CD4-positive, alpha-beta memory T cell (primary cell): ENCODE results near the gene MCC. TPM values are rescaled to one million over a fixed set of nuclear protein-coding genes. Genes with fewer than 3 reads are reported as not detected.

ENCODE experiments used
- CTCF ChIA-PET: fragments of 350-600 bp; sonication (Branson Sonifier 250); formaldehyde crosslinking; loops from one replicate; lab custom pipeline; 2021; ENCODE audit warnings: inconsistent platforms; ENCODE audit not compliant: partially characterized antibody; lab: Charles Lee
- POLR2A ChIA-PET: fragments of 350-600 bp; sonication (Branson Sonifier 250); formaldehyde crosslinking; loops from one replicate; lab custom pipeline; 2021; ENCODE audit not compliant: partially characterized antibody; lab: Charles Lee
- DNase-seq, 5 donors: peaks; one replicate each; pipeline versions ENCODE4 v3.0.0 to v3.0.0-alpha.2; 2020 to 2022; ENCODE audit warnings: mixed read lengths in 1 of 5
- H3K27ac ChIP-seq: one replicate; pipeline ENCODE4 v1.7.0; 2013; ENCODE audit warnings: low read depth, low read length
- H3K27me3 ChIP-seq: 2 replicates; pipeline ENCODE4 v1.7.0; 2013; ENCODE audit warnings: mild to moderate bottlenecking, low read length, moderate library complexity; ENCODE audit not compliant: insufficient read depth
- H3K36me3 ChIP-seq: 2 replicates; pipeline ENCODE4 v1.7.0; 2013; ENCODE audit warnings: mild to moderate bottlenecking, low read length, moderate library complexity; ENCODE audit not compliant: insufficient read depth
- H3K4me1 ChIP-seq: 2 replicates; pipeline ENCODE4 v1.7.0; 2013; ENCODE audit warnings: mild to moderate bottlenecking, low read length, moderate library complexity; ENCODE audit not compliant: insufficient read depth
- H3K4me3 ChIP-seq, 2 donors: one replicate each; pipeline ENCODE4 v1.7.0; 2013; ENCODE audit warnings: low read length in 2 of 2, mild to moderate bottlenecking in 1 of 2
- H3K9me3 ChIP-seq, 2 donors: one replicate each; pipeline ENCODE4 v1.7.0; 2013; ENCODE audit warnings: low read length in 2 of 2, control low read depth in 1 of 2; ENCODE audit not compliant: control insufficient read depth in 1 of 2
- H3K27ac Mint-ChIP-seq, 7 donors: one replicate each; pipeline ENCODE4 v1.8.0; 2020 to 2021; ENCODE audit warnings: mixed read lengths in 7 of 7, mild to moderate bottlenecking in 6 of 7, inconsistent platforms in 3 of 7, moderate library complexity in 3 of 7
- H3K27me3 Mint-ChIP-seq, 2 donors: one replicate each; pipeline ENCODE4 v1.8.0; 2020 to 2021; ENCODE audit warnings: mixed read lengths in 2 of 2
- H3K36me3 Mint-ChIP-seq, 2 donors: one replicate each; pipeline ENCODE4 v1.8.0; 2020 to 2021; ENCODE audit warnings: mixed read lengths in 2 of 2, inconsistent platforms in 1 of 2, mild to moderate bottlenecking in 1 of 2
- H3K4me1 Mint-ChIP-seq, 4 donors: one replicate each; pipeline ENCODE4 v1.8.0; 2020 to 2021; ENCODE audit warnings: mixed read lengths in 4 of 4, mild to moderate bottlenecking in 1 of 4
- H3K4me3 Mint-ChIP-seq, 8 donors: one replicate each; pipeline ENCODE4 v1.8.0; 2020 to 2021; ENCODE audit warnings: mixed read lengths in 8 of 8, mild to moderate bottlenecking in 7 of 8, moderate library complexity in 6 of 8, inconsistent platforms in 3 of 8
- H3K9me3 Mint-ChIP-seq, 8 donors: one replicate each; pipeline ENCODE4 v1.8.0; 2020 to 2021; ENCODE audit warnings: mixed read lengths in 8 of 8, mild to moderate bottlenecking in 5 of 8, inconsistent platforms in 3 of 8, moderate library complexity in 1 of 8
- intact Hi-C: fragments of 100-400 bp; cut with micrococcal nuclease; formaldehyde crosslinking; loops from one replicate; pipeline ENCODE4 v1.15.1; 2023
- polyA plus RNA-seq, 2 donors: library from polyadenylated mRNA; unstranded; fragments of 300-500 nt; fragmentation: Illumina TruSeq; gene quantifications; one replicate each; pipeline ENCODE4 v1.2.3, GENCODE V29; 2021
- total RNA-seq, 2 experiments: library from RNA; stranded (reverse); gene quantifications; one replicate each; pipeline ENCODE4 v1.2.3, GENCODE V29; 2021

MCC gene
- total and polyA plus RNA-seq, 4 experiments from 2014 or later = 0.92 to 12.1 (median 7.7) TPM

DNA sequence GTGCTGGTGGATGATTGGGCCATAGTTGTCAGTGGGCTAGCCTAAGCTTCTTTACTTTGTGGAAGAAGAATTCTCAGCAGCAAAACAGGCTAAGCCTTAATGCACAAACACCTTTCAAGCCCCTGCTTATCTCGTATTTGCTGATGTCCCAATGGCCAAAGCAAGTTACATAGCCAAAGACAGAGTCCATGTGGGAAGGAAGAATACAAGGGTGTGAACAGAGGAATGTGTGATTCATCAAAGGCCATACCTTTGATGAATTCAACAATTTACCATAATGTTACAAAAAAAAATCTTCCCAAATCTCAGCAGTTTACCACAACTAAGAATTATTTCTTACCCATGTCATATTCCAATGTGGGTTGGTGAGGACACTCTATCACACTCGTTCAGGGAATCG, 24.1 kb upstream of the MCC start:
- peaks cover 4 to 15% of the 10 kb centered on the region in 2 donors for H3K27me3 Mint-ChIP-seq
- CTCF ChIA-PET = interaction anchor here (0.8 to 5.7 kb wide), 9 partner anchors 9 to 516 kb away, joined by 3 to 77 read pairs (median 3); no protein-coding TSS in a partner anchor
- DNase-seq = no peak
- no peak overlapping the region for H3K27ac ChIP-seq
- peaks cover 5 to 12% of the 10 kb centered on the region in 2 donors for H3K36me3 Mint-ChIP-seq
- peak overlapping the region in 5 of 7 donors; percentile 48 to 97 (median 88) for H3K27ac Mint-ChIP-seq
- no peaks in the 10 kb centered on the region for H3K9me3 ChIP-seq
- H3K4me1 ChIP-seq = peaks cover 31% of the 10 kb centered on the region
- H3K4me3 ChIP-seq = no peak overlapping the region
- no peaks in the 10 kb centered on the region for H3K9me3 Mint-ChIP-seq
- peak overlapping the region in 4 of 8 donors; percentile 4 to 96 (median 36) for H3K4me3 Mint-ChIP-seq
- H3K4me1 Mint-ChIP-seq = peaks cover 23 to 37% (median 32%) of the 10 kb centered on the region in 4 donors
- H3K27me3 ChIP-seq = no peaks in the 10 kb centered on the region
- H3K36me3 ChIP-seq = no peaks in the 10 kb centered on the region
- POLR2A ChIA-PET = interaction anchor here (1.3 to 3.8 kb wide), 4 partner anchors 10 to 536 kb away, joined by 3 to 31 read pairs (median 4); partner anchors contain the start of gene DCP2
- intact Hi-C loops = loop anchor here (2.0 to 10.0 kb wide), 5 partner anchors 18 to 1998 kb away; partner anchors contain the start of genes DCP2, REEP5 and STARD4

GRCh38 chr5:113510836-113511451, 22.7 kb upstream of the MCC start:
- DNase-seq = peak in 3 of 5 donors; percentile 29 to 36 (median 31)
- Mint-ChIP-seq H3K27ac (peak overlapping the region in 1 of 7 donors; percentile 72), H3K4me1 (peaks cover 14 to 27% (median 22%) of the 10 kb centered on the region in 4 donors), H3K4me3 (no peak overlapping the region), H3K27me3 (peaks cover 8 to 19% of the 10 kb centered on the region in 2 donors), H3K9me3 (no peaks in the 10 kb centered on the region), H3K36me3 (peaks cover 5 to 10% of the 10 kb centered on the region in 2 donors)
- CTCF ChIA-PET = interaction anchor here (0.6 to 5.7 kb wide), 11 partner anchors 12 to 531 kb away, joined by 3 to 77 read pairs (median 4); partner anchors contain the start of gene MCC
- Histone ChIP-seq H3K4me3 (no peak overlapping the region), H3K27ac (no peak overlapping the region), H3K27me3 (no peaks in the 10 kb centered on the region), H3K36me3 (no peaks in the 10 kb centered on the region), H3K9me3 (no peaks in the 10 kb centered on the region), H3K4me1 (peaks cover 17% of the 10 kb centered on the region)
- POLR2A ChIA-PET = interaction anchor here (0.7 to 1.4 kb wide), 3 partner anchors 18 to 535 kb away, joined by 3 to 4 read pairs (median 3); partner anchors contain the start of gene DCP2
- intact Hi-C loops = loop anchor here (1.0 to 10.0 kb wide), 5 partner anchors 515 to 1996 kb away; partner anchors contain the start of genes DCP2, REEP5 and STARD4

GRCh38 chr5:113508756-113509155, 20.5 kb upstream of the MCC start:
- Mint-ChIP-seq H3K27ac (no peak overlapping the region), H3K9me3 (no peaks in the 10 kb centered on the region), H3K4me3 (no peak overlapping the region), H3K4me1 (peaks cover 2 to 9% (median 7%) of the 10 kb centered on the region in 4 donors), H3K27me3 (peaks cover 9 to 23% of the 10 kb centered on the region in 2 donors), H3K36me3 (peaks cover 0 to 1% of the 10 kb centered on the region in 2 donors)
- ChIA-PET CTCF (no interaction called here), POLR2A (no interaction called here)
- no peaks in the 10 kb centered on the region for H3K27me3 ChIP-seq
- no peaks in the 10 kb centered on the region for H3K36me3 ChIP-seq
- H3K4me3 ChIP-seq = no peak overlapping the region
- H3K9me3 ChIP-seq = no peaks in the 10 kb centered on the region
- H3K27ac ChIP-seq = no peak overlapping the region
- intact Hi-C loops = no loop called here
- no peak for DNase-seq
- H3K4me1 ChIP-seq = no peaks in the 10 kb centered on the region

- ChIA-PET POLR2A (no interaction called here), CTCF (no interaction called here)
- Mint-ChIP-seq H3K36me3 (no peaks in the 10 kb centered on the region), H3K4me3 (no peak overlapping the region), H3K9me3 (no peaks in the 10 kb centered on the region), H3K4me1 (peaks cover 0 to 2% (median under 1%) of the 10 kb centered on the region in 4 donors), H3K27me3 (peaks cover 10 to 25% of the 10 kb centered on the region in 2 donors), H3K27ac (no peak overlapping the region)
- Histone ChIP-seq H3K27ac (no peak overlapping the region), H3K36me3 (no peaks in the 10 kb centered on the region), H3K4me1 (no peaks in the 10 kb centered on the region), H3K27me3 (no peaks in the 10 kb centered on the region), H3K9me3 (no peaks in the 10 kb centered on the region), H3K4me3 (no peak overlapping the region)
- intact Hi-C loops = no loop called here
- no peak for DNase-seq
Observed at GRCh38 chr5:113507601-113508000, 19.3 kb upstream of the MCC start.

DNA sequence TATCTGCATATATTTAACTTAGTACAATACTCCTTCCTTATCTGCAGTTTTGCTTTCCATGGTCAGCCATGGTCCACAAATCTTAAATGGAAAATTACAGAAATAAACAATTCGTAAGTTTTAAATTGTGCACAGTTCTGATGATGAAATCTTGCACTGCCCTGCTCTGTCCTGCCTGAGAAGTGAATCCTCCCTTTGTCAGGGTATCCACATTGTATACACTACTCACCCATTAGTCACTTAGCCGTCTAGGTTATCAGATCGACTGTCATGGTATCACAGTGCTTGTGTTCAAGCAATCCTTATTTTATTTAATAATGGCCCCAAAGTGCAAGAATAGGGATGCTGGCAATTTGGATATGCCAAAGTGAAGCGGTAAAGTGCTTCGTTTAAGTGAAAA, 16.9 kb upstream of the MCC start:
- no peak for DNase-seq
- Histone ChIP-seq H3K27ac (no peak overlapping the region), H3K4me1 (no peaks in the 10 kb centered on the region), H3K9me3 (no peaks in the 10 kb centered on the region), H3K4me3 (no peak overlapping the region), H3K36me3 (no peaks in the 10 kb centered on the region), H3K27me3 (no peaks in the 10 kb centered on the region)
- H3K36me3 Mint-ChIP-seq = no peaks in the 10 kb centered on the region
- POLR2A ChIA-PET = interaction anchor here (2.4 kb wide), 1 partner anchor 8 kb away, joined by 6 read pairs; the partner anchor contains the start of gene YTHDC2
- H3K4me3 Mint-ChIP-seq = no peak overlapping the region
- H3K27ac Mint-ChIP-seq = no peak overlapping the region
- peaks cover 22 to 37% of the 10 kb centered on the region in 2 donors for H3K27me3 Mint-ChIP-seq
- peaks cover 0 to 7% (median 3%) of the 10 kb centered on the region in 8 donors for H3K9me3 Mint-ChIP-seq
- intact Hi-C loops = no loop called here
- CTCF ChIA-PET = no interaction called here
- no peaks in the 10 kb centered on the region for H3K4me1 Mint-ChIP-seq

DNA sequence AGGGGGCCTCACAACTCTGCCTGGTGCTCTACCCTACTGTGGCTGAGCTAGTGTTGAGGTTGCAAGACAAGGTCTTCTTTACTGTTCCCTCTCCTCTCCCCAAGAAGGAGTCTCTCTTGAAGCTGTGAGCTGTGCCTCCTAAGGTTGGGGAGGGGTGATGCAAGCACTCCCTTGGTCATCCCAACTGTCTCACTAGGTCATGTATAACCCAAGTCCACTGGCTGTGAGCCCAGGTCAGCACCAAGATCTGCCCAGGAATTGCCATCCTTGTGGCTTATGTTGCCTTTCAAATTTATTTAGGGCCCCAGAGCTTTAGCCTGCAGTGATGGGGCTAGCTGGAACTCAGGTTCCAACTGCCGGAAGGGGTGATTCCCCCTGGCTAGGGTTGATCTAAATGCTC, 14.9 kb upstream of the MCC start:
- CTCF ChIA-PET = interaction anchor here (0.5 to 1.8 kb wide), 3 partner anchors 15 to 226 kb away, joined by 3 to 4 read pairs (median 4); partner anchors contain the start of gene MCC

DNA sequence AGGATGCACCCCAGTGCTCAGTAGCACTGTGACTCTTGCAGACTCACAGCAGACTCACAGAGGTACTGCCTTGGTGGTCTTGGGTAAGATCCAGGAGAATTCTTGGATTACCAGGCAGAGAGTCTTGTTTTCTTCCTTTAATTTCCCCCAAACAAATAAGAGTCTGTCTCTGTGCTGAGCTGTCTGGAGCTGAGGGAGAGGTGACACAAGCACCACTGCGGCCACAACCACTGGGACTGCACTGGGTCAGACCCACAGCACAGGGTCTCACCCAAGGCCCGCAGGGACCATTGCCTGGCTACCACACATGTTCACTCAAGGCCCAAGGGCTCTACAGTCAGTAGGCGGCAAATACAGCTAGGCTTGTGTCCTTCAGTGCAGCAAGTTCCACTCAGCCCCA, 13.8 kb upstream of the MCC start:
- Mint-ChIP-seq H3K36me3 (no peaks in the 10 kb centered on the region), H3K4me1 (no peaks in the 10 kb centered on the region), H3K4me3 (no peak overlapping the region), H3K27me3 (peaks cover 28 to 30% of the 10 kb centered on the region in 2 donors), H3K27ac (no peak overlapping the region), H3K9me3 (peaks cover 0 to 7% (median 4%) of the 10 kb centered on the region in 8 donors)
- no peaks in the 10 kb centered on the region for H3K9me3 ChIP-seq
- DNase-seq = no peak
- H3K4me1 ChIP-seq = no peaks in the 10 kb centered on the region
- intact Hi-C loops = no loop called here
- ChIA-PET POLR2A (interaction anchor here (1.0 to 1.2 kb wide), 2 partner anchors 10 to 12 kb away, joined by 3 read pairs; partner anchors contain the start of gene YTHDC2), CTCF (interaction anchor here (1.5 to 1.8 kb wide), 2 partner anchors 14 to 29 kb away, joined by 4 read pairs; partner anchors contain the start of gene MCC)
- H3K4me3 ChIP-seq = no peak overlapping the region
- H3K27ac ChIP-seq = no peak overlapping the region
- H3K27me3 ChIP-seq = no peaks in the 10 kb centered on the region
- H3K36me3 ChIP-seq = no peaks in the 10 kb centered on the region

More for the DNA sequence above, 14.9 kb upstream of the MCC start:
- peaks cover 27 to 34% of the 10 kb centered on the region in 2 donors for H3K27me3 Mint-ChIP-seq
- H3K9me3 Mint-ChIP-seq = peaks cover 0 to 7% (median 4%) of the 10 kb centered on the region in 8 donors
- no peak overlapping the region for H3K4me3 Mint-ChIP-seq
- no peak for DNase-seq
- no peaks in the 10 kb centered on the region for H3K27me3 ChIP-seq
- H3K27ac ChIP-seq = no peak overlapping the region
- H3K27ac Mint-ChIP-seq = no peak overlapping the region
- POLR2A ChIA-PET = interaction anchor here (1.2 to 2.4 kb wide), 2 partner anchors 9 to 10 kb away, joined by 3 to 6 read pairs; partner anchors contain the start of gene YTHDC2
- no peaks in the 10 kb centered on the region for H3K36me3 ChIP-seq
- intact Hi-C loops = no loop called here
- H3K36me3 Mint-ChIP-seq = no peaks in the 10 kb centered on the region
- H3K4me1 ChIP-seq = no peaks in the 10 kb centered on the region
- no peak overlapping the region for H3K4me3 ChIP-seq
- no peaks in the 10 kb centered on the region for H3K4me1 Mint-ChIP-seq
- no peaks in the 10 kb centered on the region for H3K9me3 ChIP-seq
